Esophagus squamous epithelium (tissue), 5 donors: ENCODE data around the gene LITAF. TPM values are rescaled to one million over a fixed set of nuclear protein-coding genes. Genes with fewer than 3 reads are reported as not detected.

ENCODE experiments used
- DNase-seq: peaks from one replicate; lab custom pipeline; 2025; lab: John Stamatoyannopoulos, UW
- H3K27ac ChIP-seq, 4 donors: fragments of 200-600 bp; sonication (generic); one replicate each; pipeline ENCODE4 v1.5.1; 2016 to 2019; ENCODE audit warnings: mild to moderate bottlenecking in 1 of 4
- H3K27me3 ChIP-seq, 4 donors: fragments of 200-600 bp; sonication (generic); 1 replicate in 3 of 4; 2 replicates in 1 of 4; pipeline versions ENCODE4 v1.5.1 to v1.6.0; 2017 to 2021; ENCODE audit warnings: antibody characterized with exemption in 1 of 4
- H3K36me3 ChIP-seq, 3 donors: fragments of 200-600 bp; sonication (generic); one replicate each; pipeline ENCODE4 v1.5.1; 2016 to 2019
- H3K4me1 ChIP-seq, 3 donors: fragments of 200-600 bp; sonication (generic); one replicate each; pipeline ENCODE4 v1.5.1; 2017 to 2019
- H3K4me3 ChIP-seq, 4 donors: fragments of 200-600 bp; sonication (generic); 1 replicate in 3 of 4; 2 replicates in 1 of 4; pipeline ENCODE4 v1.5.1; 2016 to 2019; ENCODE audit warnings: mild to moderate bottlenecking in 2 of 4, moderate library complexity in 1 of 4
- H3K9me3 ChIP-seq, 3 donors: fragments of 200-600 bp; sonication (generic); one replicate each; pipeline ENCODE4 v1.5.1; 2016 to 2019
- POLR2A ChIP-seq, 4 donors: fragments of 450-650 bp; IDR thresholded peaks; one replicate each; pipeline ENCODE4 v1.6.1; 2017; ENCODE audit warnings: antibody characterized with exemption in 4 of 4, mild to moderate bottlenecking in 4 of 4, moderate library complexity in 3 of 4
- WGBS, 2 donors: methylation state at CpG; one replicate each; pipeline ENCODE4 v1.1.5; 2018; 5-methylcytosine and 5-hydroxymethylcytosine counted together
- intact Hi-C: fragments of 100-400 bp; cut with DNase I; formaldehyde crosslinking; loops from one replicate; pipeline ENCODE4 v1.15.0; 2022
- total RNA-seq, 4 donors: library from RNA; depleted of rRNA; stranded (reverse); fragments of >200 nt; gene quantifications; one replicate each; pipeline ENCODE4 v1.1.0, GENCODE V29; 2016
- TF ChIP-seq, protein P1 (sequence below), 6 experiments: fragments of 450-650 bp in 4 of 6; fragments of 200-600 bp in 2 of 6; sonication (generic) in 2 of 6; IDR thresholded peaks; one replicate each; pipeline ENCODE4 v1.5.1; 2016 to 2019; ENCODE audit warnings: antibody characterized with exemption in 6 of 6, mild to moderate bottlenecking in 4 of 6, moderate library complexity in 4 of 6
- donor health status: DM: yes; HTN: yes; CAD: no.

The LITAF gene
- total RNA-seq, 4 donors from 2014 or later, result 13.7 to 44.4 (median 34.4) TPM

DNA sequence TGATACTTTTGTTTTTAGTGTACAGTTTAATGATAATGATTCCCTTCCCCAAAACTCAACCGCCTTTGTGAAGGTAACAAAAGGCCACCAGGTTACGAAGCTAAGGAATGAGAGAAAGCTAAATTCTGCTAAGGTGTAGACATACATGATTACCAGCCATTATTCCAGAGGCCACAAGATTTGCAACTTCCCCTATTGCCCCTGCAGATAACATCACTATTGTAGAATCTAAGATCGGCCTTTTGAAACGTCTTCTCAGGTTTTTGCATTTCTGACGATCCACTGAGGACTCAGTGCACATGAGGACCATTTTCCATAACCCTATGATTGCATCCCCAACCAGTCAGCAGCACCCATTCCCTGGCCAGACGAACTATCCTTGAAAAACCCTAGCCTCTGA, 47.6 kb upstream of the LITAF start:
- Histone ChIP-seq H3K27ac (no peak overlapping the region), H3K4me1 (peaks cover 2 to 52% (median 10%) of the 10 kb centered on the region in 3 donors), H3K4me3 (no peak overlapping the region), H3K36me3 (no peaks in the 10 kb centered on the region), H3K27me3 (no peaks in the 10 kb centered on the region), H3K9me3 (no peaks in the 10 kb centered on the region)
- no peak for TF ChIP-seq POLR2A (IDR thresholded peaks at IDR 0.05)
- TF ChIP-seq, protein P1, sequence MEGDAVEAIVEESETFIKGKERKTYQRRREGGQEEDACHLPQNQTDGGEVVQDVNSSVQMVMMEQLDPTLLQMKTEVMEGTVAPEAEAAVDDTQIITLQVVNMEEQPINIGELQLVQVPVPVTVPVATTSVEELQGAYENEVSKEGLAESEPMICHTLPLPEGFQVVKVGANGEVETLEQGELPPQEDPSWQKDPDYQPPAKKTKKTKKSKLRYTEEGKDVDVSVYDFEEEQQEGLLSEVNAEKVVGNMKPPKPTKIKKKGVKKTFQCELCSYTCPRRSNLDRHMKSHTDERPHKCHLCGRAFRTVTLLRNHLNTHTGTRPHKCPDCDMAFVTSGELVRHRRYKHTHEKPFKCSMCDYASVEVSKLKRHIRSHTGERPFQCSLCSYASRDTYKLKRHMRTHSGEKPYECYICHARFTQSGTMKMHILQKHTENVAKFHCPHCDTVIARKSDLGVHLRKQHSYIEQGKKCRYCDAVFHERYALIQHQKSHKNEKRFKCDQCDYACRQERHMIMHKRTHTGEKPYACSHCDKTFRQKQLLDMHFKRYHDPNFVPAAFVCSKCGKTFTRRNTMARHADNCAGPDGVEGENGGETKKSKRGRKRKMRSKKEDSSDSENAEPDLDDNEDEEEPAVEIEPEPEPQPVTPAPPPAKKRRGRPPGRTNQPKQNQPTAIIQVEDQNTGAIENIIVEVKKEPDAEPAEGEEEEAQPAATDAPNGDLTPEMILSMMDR (IDR thresholded peaks at IDR 0.05), result no peak
- WGBS, 2 donors, result 72 to 87% methylated on average over 6 of the region's 6 CpGs
- intact Hi-C loops, result no loop called here
- DNase-seq, result no peak

DNA sequence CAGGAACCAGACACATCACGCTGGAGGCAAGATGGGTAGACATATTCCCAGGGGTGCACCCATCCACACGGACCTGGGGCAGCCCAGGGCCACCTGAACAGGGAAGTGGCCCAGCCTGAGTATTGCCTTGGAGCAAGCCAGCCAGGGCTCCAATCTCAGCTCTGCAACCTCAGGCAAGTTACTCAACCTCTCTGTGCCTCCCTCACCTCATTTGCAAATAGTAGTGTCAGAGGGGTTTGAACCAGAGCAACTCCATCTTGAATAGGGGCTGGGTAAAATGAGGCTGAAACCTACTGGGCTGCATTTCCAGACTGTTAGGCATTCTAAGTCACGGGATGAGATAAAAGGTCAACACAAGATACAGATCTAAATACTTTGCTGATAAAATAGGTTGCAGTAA, 46.4 kb upstream of the LITAF start:
- TF ChIP-seq, protein P1 (IDR thresholded peaks at IDR 0.05), result no peak
- no peak for TF ChIP-seq POLR2A (IDR thresholded peaks at IDR 0.05)
- DNase-seq, result no peak
- WGBS, 2 donors, result 67 to 75% methylated on average over 1 to 3 of the region's 3 CpGs
- peaks cover 8 to 64% (median 19%) of the 10 kb centered on the region in 3 donors for H3K4me1 ChIP-seq
- no peaks in the 10 kb centered on the region for H3K27me3 ChIP-seq
- intact Hi-C loops, result no loop called here
- H3K36me3 ChIP-seq, result no peaks in the 10 kb centered on the region
- peak overlapping the region; percentile 65 to 87 (median 75) for H3K27ac ChIP-seq
- no peaks in the 10 kb centered on the region for H3K9me3 ChIP-seq
- no peak overlapping the region for H3K4me3 ChIP-seq

DNA sequence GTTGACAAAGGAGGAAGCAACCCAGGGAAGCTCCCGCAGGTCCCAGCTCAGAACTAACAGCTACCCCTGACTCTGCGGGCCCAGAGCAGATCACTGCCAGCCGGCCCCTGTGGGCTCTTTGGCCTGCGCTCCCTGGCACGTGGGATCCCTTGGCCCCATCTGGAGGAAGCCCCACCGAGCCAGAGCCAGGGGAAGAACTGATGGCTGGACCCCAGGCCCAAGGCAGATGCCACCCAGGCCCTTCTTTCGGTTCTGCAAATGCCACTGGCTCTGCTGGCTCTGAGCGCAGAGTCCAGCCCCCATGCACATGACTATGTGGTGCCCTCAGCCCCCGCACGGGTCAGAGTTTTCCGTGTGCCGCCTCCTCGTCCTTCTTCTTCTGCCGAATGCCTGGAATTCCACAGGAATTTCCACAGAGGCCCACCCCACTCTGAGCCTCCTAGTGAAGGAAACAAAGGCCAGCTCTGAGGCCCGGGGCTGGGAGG, 45.8 kb upstream of the LITAF start:
- DNase-seq, result no peak
- H3K9me3 ChIP-seq, result no peaks in the 10 kb centered on the region
- H3K27me3 ChIP-seq, result no peaks in the 10 kb centered on the region
- WGBS, 2 donors, result 51 to 82% methylated on average over 2 to 15 of the region's 15 CpGs
- H3K4me1 ChIP-seq, result peaks cover 10 to 70% (median 22%) of the 10 kb centered on the region in 3 donors
- H3K27ac ChIP-seq, result peak overlapping the region; percentile 65 to 87 (median 75)
- intact Hi-C loops, result no loop called here
- TF ChIP-seq, protein P1 (IDR thresholded peaks at IDR 0.05), result no peak
- peak in 1 of 4 donors; percentile 28 for TF ChIP-seq POLR2A (IDR thresholded peaks at IDR 0.05)
- peak overlapping the region in 1 of 4 donors; percentile 2 for H3K4me3 ChIP-seq
- H3K36me3 ChIP-seq, result no peaks in the 10 kb centered on the region

DNA sequence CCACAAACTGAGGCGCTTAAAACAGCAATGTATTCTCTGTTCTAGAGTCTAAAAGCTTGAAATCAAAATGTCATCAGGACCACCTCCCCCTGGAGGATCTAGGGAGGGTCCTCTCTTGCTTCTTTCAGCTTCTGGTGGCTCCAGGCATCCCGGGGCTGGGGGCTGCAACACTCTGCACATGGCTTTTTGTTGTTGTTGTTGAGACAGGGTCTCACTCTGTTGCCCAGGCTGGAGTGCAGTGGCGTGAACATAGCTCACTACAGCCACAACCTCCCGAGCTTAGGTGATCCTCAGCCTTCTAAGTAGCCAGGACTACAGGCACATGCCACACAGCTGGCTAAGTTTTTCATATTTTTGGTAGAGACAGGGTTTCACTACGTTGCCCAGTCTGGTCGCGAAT, 44.5 kb upstream of the LITAF start:
- H3K4me1 ChIP-seq, result peaks cover 12 to 70% (median 28%) of the 10 kb centered on the region in 3 donors
- H3K4me3 ChIP-seq, result no peak overlapping the region
- intact Hi-C loops, result no loop called here
- peak overlapping the region in 1 of 4 donors; percentile 21 for H3K27ac ChIP-seq
- H3K36me3 ChIP-seq, result no peaks in the 10 kb centered on the region
- TF ChIP-seq, protein P1 (IDR thresholded peaks at IDR 0.05), result no peak
- no peak for TF ChIP-seq POLR2A (IDR thresholded peaks at IDR 0.05)
- H3K27me3 ChIP-seq, result no peaks in the 10 kb centered on the region
- WGBS, 2 donors, result 81 to 88% methylated on average over 5 to 6 of the region's 7 CpGs
- DNase-seq, result no peak
- H3K9me3 ChIP-seq, result no peaks in the 10 kb centered on the region

DNA sequence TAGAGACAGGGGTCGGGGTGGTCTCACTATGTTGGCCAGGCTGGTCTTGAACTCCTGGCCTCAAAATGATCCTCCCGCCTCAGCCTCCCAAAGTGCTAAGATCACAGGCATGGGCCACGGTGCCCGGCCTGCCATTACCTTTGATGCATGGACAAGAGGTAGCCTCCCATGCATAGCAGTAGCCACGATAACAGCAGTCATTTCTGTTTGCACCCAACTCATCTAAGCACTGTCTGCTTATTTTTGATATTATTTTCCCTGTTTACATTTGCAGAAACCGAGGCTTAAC, 44.0 kb upstream of the LITAF start:
- TF ChIP-seq, protein P1 (IDR thresholded peaks at IDR 0.05), result no peak
- no peak for TF ChIP-seq POLR2A (IDR thresholded peaks at IDR 0.05)
- 80 to 89% methylated on average over 5 to 6 of the region's 6 CpGs for WGBS, 2 donors
- H3K36me3 ChIP-seq, result no peaks in the 10 kb centered on the region
- intact Hi-C loops, result no loop called here
- H3K27ac ChIP-seq, result no peak overlapping the region
- no peak for DNase-seq
- H3K27me3 ChIP-seq, result no peaks in the 10 kb centered on the region
- peaks cover 12 to 67% (median 28%) of the 10 kb centered on the region in 3 donors for H3K4me1 ChIP-seq
- no peak overlapping the region for H3K4me3 ChIP-seq
- H3K9me3 ChIP-seq, result no peaks in the 10 kb centered on the region
